Osteoblast (primary cell): ENCODE measurements around the gene ZFAND3. TPM values are rescaled to one million over a fixed set of nuclear protein-coding genes. Genes with fewer than 3 reads are reported as not detected.

Experiments
- DNase-seq: peaks from one replicate; pipeline ENCODE4 v3.0.0; 2011; ENCODE audit warnings: low spot score, mixed read lengths; ENCODE audit not compliant: insufficient read length; ENCODE audit errors: missing footprints
- H2AFZ ChIP-seq: 2 replicates; pipeline ENCODE4 v1.6.0; 2011; ENCODE audit warnings: mild to moderate bottlenecking, low read length
- H3K27ac ChIP-seq: 2 replicates; pipeline ENCODE4 v1.5.1; 2011; ENCODE audit warnings: mild to moderate bottlenecking, low read depth, low read length, moderate library complexity
- H3K27me3 ChIP-seq: 2 replicates; pipeline ENCODE4 v1.6.0; 2012; ENCODE audit warnings: mild to moderate bottlenecking, control low read depth, inconsistent platforms, low read length, moderate library complexity; ENCODE audit not compliant: insufficient read depth
- H3K36me3 ChIP-seq: 2 replicates; pipeline ENCODE4 v1.5.1; 2011; ENCODE audit warnings: mild to moderate bottlenecking, low read length, control low read depth, moderate library complexity; ENCODE audit not compliant: insufficient read depth
- H3K4me1 ChIP-seq: 2 replicates; pipeline ENCODE4 v1.5.1; 2011; ENCODE audit warnings: mild to moderate bottlenecking, low read length, control low read depth, moderate library complexity; ENCODE audit not compliant: insufficient read depth
- H3K4me2 ChIP-seq: 2 replicates; pipeline ENCODE4 v1.6.0; 2011; ENCODE audit warnings: mild to moderate bottlenecking, low read length; ENCODE audit not compliant: insufficient read depth
- H3K4me3 ChIP-seq: fragments of 200-600 bp; sonication (generic); 3 replicates; pipeline ENCODE4 v1.5.1; 2012; ENCODE audit warnings: mild to moderate bottlenecking, low read length, inconsistent platforms; ENCODE audit not compliant: insufficient read depth
- H3K79me2 ChIP-seq: 2 replicates; pipeline ENCODE4 v1.6.0; 2012; ENCODE audit warnings: mild to moderate bottlenecking, low read length, control low read depth, inconsistent platforms; ENCODE audit not compliant: insufficient read depth
- H3K9me3 ChIP-seq: 2 replicates; pipeline ENCODE4 v1.5.1; 2011; ENCODE audit warnings: low read depth, low read length, control low read depth
- H4K20me1 ChIP-seq: 2 replicates; pipeline ENCODE4 v1.6.0; 2012; ENCODE audit warnings: mild to moderate bottlenecking, low read length, control low read depth; ENCODE audit not compliant: insufficient read depth
- total RNA-seq: library from RNA; depleted of rRNA; stranded (reverse); fragments of >200 nt; gene quantifications from 2 replicates; pipeline ENCODE4 v1.2.3, GENCODE V29; 2012
- TF ChIP-seq, protein P1 (sequence below): IDR thresholded peaks from 2 replicates; pipeline ENCODE4 v1.5.1; 2011; ENCODE audit warnings: mild to moderate bottlenecking, low read depth, low read length, moderate library complexity; ENCODE audit errors: extremely low read depth

Gene ZFAND3
- total RNA-seq, 1 donor = 27.1 TPM

DNA sequence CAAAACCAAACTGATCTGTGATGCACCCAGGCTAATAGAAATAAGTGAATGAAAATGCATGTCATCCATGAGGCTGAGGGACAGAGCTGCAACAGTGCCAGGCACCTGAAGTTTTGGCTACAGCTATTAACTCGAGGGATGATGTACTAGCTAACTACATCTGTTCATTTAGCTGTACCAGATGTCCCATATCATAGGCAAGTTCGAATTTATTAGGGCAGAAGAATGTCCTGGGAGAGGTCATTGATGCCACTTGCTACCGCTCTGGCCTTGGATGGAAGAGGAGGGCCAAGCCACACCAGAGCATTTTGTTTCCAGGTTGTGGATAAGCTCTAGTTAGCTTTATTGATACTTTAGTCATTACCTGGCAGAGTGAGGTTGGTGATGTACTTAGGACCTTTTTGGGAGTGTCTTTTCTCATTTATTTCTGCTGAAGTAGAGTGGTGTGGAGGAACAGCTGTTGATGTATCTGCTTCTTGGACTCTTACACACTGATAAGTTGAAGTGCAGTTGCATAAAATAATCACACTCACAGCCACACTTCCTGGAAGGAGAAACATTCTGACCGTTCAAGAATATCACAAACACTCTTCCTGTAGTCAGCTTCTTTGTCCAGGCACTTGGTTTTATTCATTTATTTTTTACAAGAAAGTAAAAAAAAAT lies 8.2 kb downstream of the ZFAND3 start:
- Histone ChIP-seq H3K9me3 (no peaks in the 10 kb centered on the region), H4K20me1 (peaks cover 98% of the 10 kb centered on the region), H3K27me3 (no peaks in the 10 kb centered on the region), H3K4me2 (no peak overlapping the region), H3K4me1 (peaks cover 14% of the 10 kb centered on the region), H3K4me3 (no peak overlapping the region), H3K79me2 (peaks cover 100% of the 10 kb centered on the region), H3K27ac (no peak overlapping the region), H2AFZ (no peak overlapping the region), H3K36me3 (no peaks in the 10 kb centered on the region)
- TF ChIP-seq, protein P1, sequence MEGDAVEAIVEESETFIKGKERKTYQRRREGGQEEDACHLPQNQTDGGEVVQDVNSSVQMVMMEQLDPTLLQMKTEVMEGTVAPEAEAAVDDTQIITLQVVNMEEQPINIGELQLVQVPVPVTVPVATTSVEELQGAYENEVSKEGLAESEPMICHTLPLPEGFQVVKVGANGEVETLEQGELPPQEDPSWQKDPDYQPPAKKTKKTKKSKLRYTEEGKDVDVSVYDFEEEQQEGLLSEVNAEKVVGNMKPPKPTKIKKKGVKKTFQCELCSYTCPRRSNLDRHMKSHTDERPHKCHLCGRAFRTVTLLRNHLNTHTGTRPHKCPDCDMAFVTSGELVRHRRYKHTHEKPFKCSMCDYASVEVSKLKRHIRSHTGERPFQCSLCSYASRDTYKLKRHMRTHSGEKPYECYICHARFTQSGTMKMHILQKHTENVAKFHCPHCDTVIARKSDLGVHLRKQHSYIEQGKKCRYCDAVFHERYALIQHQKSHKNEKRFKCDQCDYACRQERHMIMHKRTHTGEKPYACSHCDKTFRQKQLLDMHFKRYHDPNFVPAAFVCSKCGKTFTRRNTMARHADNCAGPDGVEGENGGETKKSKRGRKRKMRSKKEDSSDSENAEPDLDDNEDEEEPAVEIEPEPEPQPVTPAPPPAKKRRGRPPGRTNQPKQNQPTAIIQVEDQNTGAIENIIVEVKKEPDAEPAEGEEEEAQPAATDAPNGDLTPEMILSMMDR = no peak
- no peak for DNase-seq

DNA sequence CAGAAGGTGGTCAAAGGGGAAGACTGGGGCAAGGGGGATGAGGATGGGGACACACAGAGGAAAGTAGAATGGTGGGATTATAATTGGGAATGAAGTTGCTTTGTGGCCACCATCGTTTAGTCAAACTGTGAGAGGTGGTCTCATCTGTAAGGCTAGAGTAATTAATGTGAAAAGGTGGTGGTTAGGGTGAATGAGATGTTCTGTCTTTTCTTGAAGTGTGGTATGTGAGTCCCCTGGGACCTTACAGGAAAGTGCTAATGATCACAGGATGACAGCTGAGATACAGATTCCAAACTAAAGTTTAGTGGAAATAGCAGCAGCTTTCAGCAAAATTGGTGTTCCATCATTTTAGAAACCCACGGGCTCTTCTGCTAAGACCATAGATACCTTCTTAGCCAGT lies 10.7 kb downstream of the ZFAND3 start:
- Histone ChIP-seq H3K27me3 (no peaks in the 10 kb centered on the region), H3K9me3 (no peaks in the 10 kb centered on the region), H3K27ac (no peak overlapping the region), H3K36me3 (no peaks in the 10 kb centered on the region), H4K20me1 (peaks cover 94% of the 10 kb centered on the region), H3K4me3 (no peak overlapping the region), H3K79me2 (peaks cover 100% of the 10 kb centered on the region), H3K4me1 (peaks cover 7% of the 10 kb centered on the region), H3K4me2 (no peak overlapping the region), H2AFZ (no peak overlapping the region)
- DNase-seq = no peak
- TF ChIP-seq, protein P1 = no peak

DNA sequence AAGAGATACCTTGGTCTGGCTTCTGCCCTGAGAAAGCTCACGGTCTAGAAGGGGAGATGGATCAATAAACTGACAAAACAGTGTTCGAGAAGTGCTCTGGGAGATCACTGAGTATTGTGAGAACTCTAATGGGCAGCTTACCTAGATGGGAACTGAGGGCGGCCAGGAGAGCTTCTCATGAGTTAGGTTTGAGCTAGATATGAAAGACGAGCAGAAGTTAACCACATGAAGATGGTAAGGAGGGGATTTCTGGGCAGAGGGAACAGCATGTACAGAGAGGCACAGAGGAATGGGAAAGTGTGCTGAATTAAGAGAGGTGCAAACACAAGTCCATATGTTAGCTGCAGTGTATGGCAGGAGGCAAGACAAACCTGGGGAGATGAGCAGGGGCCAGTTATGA lies 11.9 kb downstream of the ZFAND3 start:
- no peaks in the 10 kb centered on the region for H3K27me3 ChIP-seq
- peaks cover 92% of the 10 kb centered on the region for H4K20me1 ChIP-seq
- no peak overlapping the region for H3K27ac ChIP-seq
- peaks cover 99% of the 10 kb centered on the region for H3K79me2 ChIP-seq
- no peak overlapping the region for H3K4me2 ChIP-seq
- no peaks in the 10 kb centered on the region for H3K36me3 ChIP-seq
- no peak for DNase-seq
- no peak overlapping the region for H3K4me3 ChIP-seq
- no peaks in the 10 kb centered on the region for H3K4me1 ChIP-seq
- no peaks in the 10 kb centered on the region for H3K9me3 ChIP-seq
- TF ChIP-seq, protein P1 = no peak
- no peak overlapping the region for H2AFZ ChIP-seq

DNA sequence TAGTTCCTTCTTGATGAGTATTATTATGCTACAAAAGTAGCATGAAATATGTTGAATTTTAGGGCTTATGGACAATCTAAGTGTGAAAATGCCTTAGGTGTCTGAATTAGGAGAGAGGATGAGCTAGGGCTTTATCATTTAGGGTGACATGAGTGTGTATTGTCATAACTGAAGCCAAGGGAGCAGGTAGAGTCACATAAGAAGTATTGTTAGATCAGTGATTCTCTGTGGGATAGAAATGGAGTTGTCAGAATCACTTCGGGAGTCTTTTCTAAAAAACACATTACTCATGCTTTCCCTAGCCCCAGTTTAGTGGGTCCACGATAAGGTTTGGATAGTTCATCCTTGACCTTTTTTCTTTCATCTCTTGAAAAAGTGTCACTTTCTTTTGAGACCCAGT lies 16.4 kb downstream of the ZFAND3 start:
- no peaks in the 10 kb centered on the region for H3K27me3 ChIP-seq
- peaks cover 86% of the 10 kb centered on the region for H4K20me1 ChIP-seq
- no peak for DNase-seq
- no peak overlapping the region for H2AFZ ChIP-seq
- H3K79me2 ChIP-seq = peaks cover 98% of the 10 kb centered on the region
- H3K4me3 ChIP-seq = no peak overlapping the region
- peaks cover 3% of the 10 kb centered on the region for H3K36me3 ChIP-seq
- TF ChIP-seq, protein P1 = no peak
- H3K27ac ChIP-seq = no peak overlapping the region
- no peaks in the 10 kb centered on the region for H3K9me3 ChIP-seq
- no peak overlapping the region for H3K4me2 ChIP-seq
- H3K4me1 ChIP-seq = no peaks in the 10 kb centered on the region
